Uterus (tissue), 4 donors: ENCODE data around the gene OR2A1. TPM values are rescaled to one million over a fixed set of nuclear protein-coding genes. Genes with fewer than 3 reads are reported as not detected.
A peak's percentile ranks its signal among the peaks of the same experiment; 100 is the strongest.
"Not testable (repeated sequence)": the region's sequence is repeated elsewhere in the genome, so short reads cannot be mapped to it uniquely, and the experiment has no call there.

Experiments
- DNase-seq, 2 donors: peaks; one replicate each; pipeline ENCODE4 v3.0.0-alpha.2; 2019 to 2020
- H3K27ac ChIP-seq, 2 donors: fragments of 200-600 bp; sonication (generic); 1 replicate in 1 of 2; 2 replicates in 1 of 2; pipeline ENCODE4 v1.5.1; 2016 to 2018
- H3K27me3 ChIP-seq, 2 donors: fragments of 200-600 bp; sonication (generic); one replicate each; pipeline ENCODE4 v1.5.1; 2018 to 2019; ENCODE audit warnings: control low read depth in 1 of 2
- H3K36me3 ChIP-seq, 2 donors: fragments of 200-600 bp; sonication (generic); one replicate each; pipeline ENCODE4 v1.5.1; 2019; ENCODE audit warnings: control low read depth in 1 of 2
- H3K4me1 ChIP-seq, 2 donors: fragments of 200-600 bp; sonication (generic); one replicate each; pipeline ENCODE4 v1.5.1; 2018 to 2019; ENCODE audit warnings: control low read depth in 1 of 2
- H3K4me3 ChIP-seq, 2 donors: fragments of 200-600 bp; sonication (generic); 1 replicate in 1 of 2; 2 replicates in 1 of 2; pipeline ENCODE4 v1.5.1; 2018 to 2019; ENCODE audit warnings: mild to moderate bottlenecking in 1 of 2
- H3K9me3 ChIP-seq, 2 donors: fragments of 200-600 bp; sonication (generic); one replicate each; pipeline ENCODE4 v1.5.1; 2019; ENCODE audit warnings: control low read depth in 1 of 2
- intact Hi-C: fragments of 100-400 bp; cut with DNase I; formaldehyde crosslinking; loops from one replicate; pipeline ENCODE4 v1.15.1; 2023; ENCODE audit warnings: low total_unique reads
- total RNA-seq, 4 donors: library from RNA; depleted of rRNA in 3 of 4; stranded (reverse); fragments of >200 nt in 3 of 4; gene quantifications; one replicate each; pipeline versions ENCODE4 v1.1.0 to v1.2.4, GENCODE V29; 2014 to 2023
- donor health status: DM: yes; HTN: yes; CAD: no.

The OR2A1 gene, protein sequence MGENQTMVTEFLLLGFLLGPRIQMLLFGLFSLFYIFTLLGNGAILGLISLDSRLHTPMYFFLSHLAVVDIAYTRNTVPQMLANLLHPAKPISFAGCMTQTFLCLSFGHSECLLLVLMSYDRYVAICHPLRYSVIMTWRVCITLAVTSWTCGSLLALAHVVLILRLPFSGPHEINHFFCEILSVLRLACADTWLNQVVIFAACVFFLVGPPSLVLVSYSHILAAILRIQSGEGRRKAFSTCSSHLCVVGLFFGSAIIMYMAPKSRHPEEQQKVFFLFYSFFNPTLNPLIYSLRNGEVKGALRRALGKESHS
- 1 to 10 TPM in 1 of 4 donors, under 1 TPM in 1, not detected in 2; 0.48 to 3.8 TPM for total RNA-seq

DNA sequence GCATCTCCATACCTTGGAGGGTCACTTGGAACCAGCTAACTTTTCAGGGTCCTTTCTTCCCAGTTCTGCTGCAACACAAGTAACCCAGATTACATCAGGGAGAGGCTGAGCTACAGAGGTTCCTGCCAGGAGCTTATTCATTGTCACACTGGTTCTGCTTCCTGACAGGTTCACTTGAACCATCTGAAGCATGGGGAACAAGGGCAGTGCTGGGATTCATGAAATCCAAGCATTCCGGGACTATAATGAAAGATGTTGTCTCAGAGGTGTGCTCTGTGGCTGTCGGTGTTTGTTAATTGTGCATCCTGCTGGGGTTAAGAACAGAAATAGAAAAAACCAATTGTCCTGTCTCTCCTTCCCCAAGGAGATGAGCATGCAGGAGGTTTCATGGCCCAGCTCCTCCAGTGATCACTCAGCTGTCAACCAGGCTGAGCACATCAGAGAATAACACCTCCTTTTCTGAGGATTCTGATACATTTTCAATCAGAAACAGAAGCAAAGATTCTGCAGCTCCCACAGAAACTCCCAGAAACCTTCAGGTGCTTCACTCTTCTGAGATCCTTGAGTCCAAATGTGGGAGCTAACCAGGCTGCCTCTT, at the start of gene OR2A1:
TSS of gene OR2A1 (plus strand) at position 548 of the 598 bp plus-strand sequence. CDS start 5,706 bp downstream, outside the sequence.
- H3K4me3 ChIP-seq, intact Hi-C loops, H3K27me3 ChIP-seq, H3K36me3 ChIP-seq, H3K4me1 ChIP-seq, DNase-seq, H3K9me3 ChIP-seq, H3K27ac ChIP-seq: not testable (repeated sequence)

DNA sequence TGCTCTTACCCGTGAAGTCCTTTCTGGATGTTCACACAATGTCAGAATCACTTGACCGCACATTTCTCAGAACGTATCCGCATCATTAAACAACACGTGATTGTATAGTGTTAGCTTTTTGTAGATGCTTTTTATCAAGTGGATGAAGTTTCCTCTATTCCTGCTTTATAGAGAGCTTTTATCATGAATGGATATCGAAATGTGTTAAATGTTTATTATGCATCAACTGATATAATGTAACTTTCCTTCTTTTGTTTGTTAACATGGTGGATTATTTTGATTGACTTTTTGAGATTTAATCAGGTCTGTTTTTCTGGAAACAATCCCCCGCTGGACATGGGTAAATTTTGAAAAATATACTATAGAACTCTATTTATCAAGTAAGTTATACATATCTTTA, 47.5 kb upstream of the OR2A1 start, which contains the start of gene OR2A7:
TSS of gene OR2A7 (minus strand) at position 101 of the 400 bp plus-strand sequence. CDS start 5,164 bp downstream, outside the sequence.
- H3K36me3 ChIP-seq, H3K9me3 ChIP-seq, H3K27me3 ChIP-seq, DNase-seq, H3K4me3 ChIP-seq, H3K27ac ChIP-seq, intact Hi-C loops, H3K4me1 ChIP-seq: not testable (repeated sequence)

DNA sequence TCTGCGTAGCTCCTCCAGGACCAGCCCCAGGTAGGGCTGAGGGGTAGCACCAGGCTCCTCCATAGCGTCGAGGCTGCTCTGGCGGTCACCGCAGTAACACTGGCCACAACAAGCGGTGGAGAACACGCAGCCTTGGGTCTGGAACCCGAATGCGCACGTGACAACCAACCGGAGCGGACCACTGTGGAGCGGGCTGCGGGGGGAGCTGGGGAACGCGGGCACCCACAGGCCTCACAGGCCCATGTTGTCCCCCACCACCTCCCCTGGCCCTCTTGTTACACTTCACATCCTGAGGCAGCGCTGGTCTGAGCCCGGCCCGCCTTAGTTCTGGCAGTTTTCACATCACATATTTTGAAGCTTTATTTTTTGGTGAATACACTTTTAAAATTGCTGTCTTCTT, 43.0 kb upstream of the OR2A1 start, which contains the start of gene CTAGE8:
TSS of gene CTAGE8 (minus strand) at position 101 of the 400 bp plus-strand sequence. CDS start at position 63, 38 bp downstream.
- H3K4me1 ChIP-seq, H3K4me3 ChIP-seq, H3K36me3 ChIP-seq, H3K27me3 ChIP-seq, DNase-seq, H3K9me3 ChIP-seq, H3K27ac ChIP-seq, intact Hi-C loops: not testable (repeated sequence)

DNA sequence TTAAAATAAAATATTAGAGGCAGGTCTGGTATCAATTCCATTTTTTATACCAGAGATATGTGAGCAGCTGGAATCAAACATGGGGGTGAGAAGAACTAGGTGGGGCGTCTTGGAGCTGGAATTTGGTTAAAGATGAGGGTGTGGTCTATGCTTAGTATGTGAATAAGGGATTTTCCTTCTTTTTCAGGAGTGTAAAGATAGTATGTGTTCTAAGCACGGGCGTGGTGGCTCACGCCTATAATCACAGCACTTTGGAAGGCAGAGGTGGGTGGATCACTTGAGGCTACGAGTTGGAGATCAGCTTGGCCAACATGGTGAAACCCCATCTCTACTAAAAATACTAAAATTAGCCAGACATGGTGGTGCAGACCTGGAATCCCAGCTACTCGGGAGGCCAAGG, 36.9 kb upstream of the OR2A1 start:
- not testable (repeated sequence) for H3K4me1 ChIP-seq, DNase-seq, H3K27ac ChIP-seq

DNA sequence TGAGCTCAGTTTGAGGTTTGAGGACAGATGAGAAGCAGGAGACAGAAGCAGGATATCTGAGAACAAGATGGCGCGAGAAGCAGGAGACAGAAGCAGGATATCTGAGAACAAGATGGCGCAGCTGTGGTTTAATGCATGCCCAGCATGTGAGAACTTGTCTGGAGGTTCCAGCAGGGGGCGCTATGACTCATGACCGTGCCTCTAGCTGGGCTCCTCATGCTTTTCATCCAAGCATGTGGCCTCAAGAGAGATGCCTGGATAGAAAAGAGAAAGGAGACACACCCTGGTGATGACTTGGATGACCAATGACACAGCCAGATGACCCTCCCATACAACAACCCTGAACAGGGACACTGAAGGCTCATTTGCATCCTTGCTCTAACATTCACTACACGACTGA, 32.2 kb upstream of the OR2A1 start:
- intact Hi-C loops, DNase-seq, H3K27ac ChIP-seq, H3K27me3 ChIP-seq, H3K4me1 ChIP-seq, H3K9me3 ChIP-seq, H3K36me3 ChIP-seq, H3K4me3 ChIP-seq: not testable (repeated sequence)

More for the DNA sequence above, 36.9 kb upstream of the OR2A1 start:
- H3K4me3 ChIP-seq, H3K9me3 ChIP-seq, intact Hi-C loops, H3K36me3 ChIP-seq, H3K27me3 ChIP-seq: not testable (repeated sequence)

DNA sequence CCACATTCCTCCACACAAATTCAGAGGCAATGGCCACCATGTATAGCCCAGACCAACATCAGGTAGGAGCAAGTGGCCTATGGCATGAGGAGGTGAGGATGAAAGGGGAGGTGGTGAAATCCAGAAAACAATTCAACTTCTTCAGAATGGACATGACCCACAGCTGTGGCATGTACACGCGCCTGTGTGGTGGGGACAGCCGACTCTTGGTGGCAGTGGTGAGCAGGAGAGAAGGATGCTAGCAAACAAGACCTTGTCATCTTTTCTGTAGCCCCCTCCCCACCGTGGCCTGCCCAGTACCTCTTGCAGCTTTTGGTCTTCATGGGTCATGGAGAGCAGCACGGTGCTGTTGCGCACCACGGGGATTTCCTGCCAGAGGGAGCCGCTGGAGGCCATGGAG, 30.2 kb upstream of the OR2A1 start:
- intact Hi-C loops, H3K9me3 ChIP-seq, H3K4me1 ChIP-seq, H3K27me3 ChIP-seq, DNase-seq, H3K27ac ChIP-seq, H3K4me3 ChIP-seq, H3K36me3 ChIP-seq: not testable (repeated sequence)

DNA sequence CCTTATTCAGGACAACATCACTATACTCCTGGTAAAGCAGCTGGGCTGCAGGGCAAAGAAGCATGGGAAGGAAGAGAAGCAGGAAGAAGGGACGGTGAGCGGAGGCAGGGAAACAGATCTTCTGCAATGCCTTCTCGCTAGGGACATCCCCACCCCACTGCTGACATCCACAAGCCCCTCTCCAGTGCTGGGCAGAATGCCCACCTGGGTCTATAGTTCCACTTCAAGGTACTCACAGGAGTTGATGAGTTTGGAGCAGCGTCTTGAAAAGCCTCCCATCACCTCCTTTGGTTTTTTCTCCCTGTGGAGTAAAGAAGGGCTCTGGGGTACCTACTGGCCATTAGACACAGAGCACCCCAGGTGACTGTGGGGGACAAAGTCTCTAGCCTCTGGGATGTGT, 29.7 kb upstream of the OR2A1 start:
- H3K4me1 ChIP-seq, H3K36me3 ChIP-seq, H3K4me3 ChIP-seq, H3K9me3 ChIP-seq, intact Hi-C loops, H3K27me3 ChIP-seq, H3K27ac ChIP-seq: not testable (repeated sequence)
- peak in 1 of 2 donors; percentile 7 for DNase-seq

DNA sequence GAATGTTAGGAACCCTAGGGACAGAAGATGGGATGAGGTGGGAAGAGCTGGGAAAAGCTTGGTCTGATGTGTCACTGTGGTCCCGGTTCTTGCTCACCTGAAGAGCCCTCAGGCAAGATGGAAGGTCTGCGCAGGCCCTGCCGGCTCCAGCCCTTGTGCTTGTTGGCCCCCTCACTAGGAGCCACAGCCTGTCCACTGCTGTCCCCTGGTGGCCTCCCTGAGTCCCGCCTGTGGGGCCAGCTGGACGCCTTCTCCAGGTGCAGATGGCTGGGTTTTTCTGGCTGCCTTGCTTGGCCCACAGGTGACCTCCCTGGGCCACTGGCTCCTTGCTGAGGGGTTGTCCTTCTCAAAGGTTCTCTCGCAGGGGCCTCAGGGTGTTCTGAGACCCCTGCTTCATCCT, 28.5 kb upstream of the OR2A1 start:
- H3K4me1 ChIP-seq, H3K4me3 ChIP-seq, intact Hi-C loops, H3K36me3 ChIP-seq, H3K27ac ChIP-seq, H3K9me3 ChIP-seq, H3K27me3 ChIP-seq, DNase-seq: not testable (repeated sequence)

DNA sequence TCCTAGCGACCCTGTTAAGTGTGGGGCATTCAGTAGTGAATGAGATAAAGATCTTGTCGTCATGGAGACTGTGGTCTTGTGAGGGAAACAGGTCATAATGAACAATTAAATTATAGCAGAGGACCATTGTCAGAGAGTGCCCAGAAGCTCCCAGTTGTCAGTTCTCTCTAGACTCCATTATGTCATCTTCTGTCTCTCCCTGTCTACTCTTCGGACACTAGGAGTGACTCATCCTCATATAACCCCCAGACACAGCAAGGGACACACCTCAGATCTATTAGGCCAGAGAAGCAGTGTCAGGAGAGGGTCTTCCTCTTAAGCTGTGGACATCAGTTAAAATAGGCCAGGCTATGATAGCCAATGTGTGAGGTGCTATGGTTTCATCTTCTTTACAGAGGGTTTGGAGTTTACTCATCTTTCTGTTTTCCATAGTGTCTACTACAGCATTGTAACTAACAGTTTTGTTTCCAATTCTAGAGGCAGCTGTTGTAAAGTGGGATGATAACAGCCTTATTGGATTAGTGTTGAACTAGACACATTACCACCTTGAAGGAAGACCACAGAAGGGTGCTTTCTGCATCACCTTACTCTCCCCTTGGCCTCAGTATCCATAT, 24.9 kb upstream of the OR2A1 start:
- H3K36me3 ChIP-seq, H3K27ac ChIP-seq, H3K9me3 ChIP-seq, DNase-seq, H3K4me1 ChIP-seq, H3K27me3 ChIP-seq, intact Hi-C loops, H3K4me3 ChIP-seq: not testable (repeated sequence)

DNA sequence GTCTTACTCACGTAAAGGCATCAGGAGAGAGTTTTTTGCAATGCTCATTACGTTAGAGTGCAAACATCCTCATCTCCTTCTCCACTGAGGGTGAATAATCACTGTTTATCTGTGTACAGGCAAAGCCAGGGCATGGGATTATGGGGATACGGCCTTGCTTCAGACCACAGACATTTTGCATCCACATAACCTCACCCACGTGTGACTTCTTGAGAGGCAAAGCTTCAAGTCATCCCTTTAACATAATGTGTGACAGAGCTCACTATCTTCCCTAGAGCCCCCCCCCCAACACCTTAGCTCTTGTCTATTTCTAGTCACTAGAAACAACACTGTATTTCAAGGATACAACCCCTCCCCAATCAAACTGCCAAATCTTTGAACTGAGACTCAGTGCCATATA, 20.6 kb upstream of the OR2A1 start:
- H3K27me3 ChIP-seq, H3K27ac ChIP-seq, H3K4me1 ChIP-seq, H3K9me3 ChIP-seq, DNase-seq, intact Hi-C loops, H3K36me3 ChIP-seq, H3K4me3 ChIP-seq: not testable (repeated sequence)

DNA sequence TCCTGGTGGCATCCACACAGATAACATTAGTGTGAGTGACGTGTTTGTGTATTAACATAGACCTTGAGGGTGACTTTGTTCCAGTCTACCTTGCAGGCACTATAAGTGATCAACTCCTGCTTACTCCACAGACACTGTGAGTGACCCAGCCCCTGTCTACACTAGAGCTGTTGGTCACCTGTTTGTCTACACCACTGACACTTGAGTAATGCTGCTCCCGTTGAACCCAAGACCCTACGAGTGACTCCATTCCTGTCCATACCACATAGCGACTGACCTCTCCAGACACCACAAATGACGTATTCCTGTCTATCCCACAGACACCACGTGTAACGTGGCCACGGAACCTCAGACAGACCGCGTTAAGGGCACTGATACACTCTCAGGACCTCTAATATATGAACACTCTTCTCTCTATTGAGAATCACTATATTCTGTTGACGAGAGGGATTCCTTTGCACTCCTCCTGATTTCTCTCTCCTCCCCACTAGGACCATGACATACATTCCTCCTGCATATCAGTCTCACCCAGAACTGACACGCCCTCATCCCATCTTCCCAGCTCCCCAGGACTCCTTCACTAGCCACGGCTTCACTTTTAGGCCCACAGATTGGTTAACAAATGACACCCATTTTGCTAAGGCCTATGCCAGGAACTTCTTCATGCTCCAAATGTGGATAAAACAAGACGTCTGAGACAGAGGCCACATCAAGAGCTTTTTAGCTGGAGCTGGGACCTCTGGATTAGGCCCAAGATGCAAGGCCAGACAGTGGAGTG, 19.6 kb upstream of the OR2A1 start:
- not testable (repeated sequence) for H3K27me3 ChIP-seq

DNA sequence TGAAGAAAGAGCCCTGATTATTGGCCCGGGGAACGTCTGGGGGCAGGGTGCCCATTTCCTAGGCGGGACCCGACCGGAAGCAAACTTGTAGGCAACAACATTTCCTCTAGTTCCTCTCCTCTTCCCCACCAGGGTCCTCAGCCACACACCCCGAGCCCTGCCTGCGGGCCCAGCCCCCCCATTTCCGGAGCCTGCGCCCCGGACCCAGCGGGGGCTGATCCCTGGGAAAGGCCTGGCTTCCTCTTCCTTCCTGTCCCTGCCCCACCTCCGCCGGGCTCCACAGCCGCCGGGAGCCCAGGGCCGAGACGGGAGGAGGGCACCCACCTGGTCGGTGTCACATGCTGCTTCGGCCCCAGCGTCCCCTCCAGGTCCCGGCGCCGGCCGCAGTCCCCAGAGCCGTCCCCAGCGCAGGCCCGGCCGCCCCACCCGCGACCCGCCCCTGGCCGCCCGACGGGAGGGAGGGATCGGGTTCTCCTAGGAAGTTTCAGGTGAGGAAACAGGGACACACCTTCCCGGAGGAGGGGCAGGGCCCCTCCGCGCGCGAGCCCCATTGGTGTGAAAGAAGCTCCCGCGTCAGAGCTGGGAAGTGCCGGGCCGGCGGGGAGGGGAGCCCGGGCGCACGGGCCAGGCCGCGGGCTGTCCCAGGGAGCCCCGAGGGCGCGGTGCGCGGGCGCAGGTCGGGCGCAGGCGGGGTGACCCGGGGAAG, 18.3 kb upstream of the OR2A1 start:
- H3K4me3 ChIP-seq, H3K27me3 ChIP-seq, DNase-seq, H3K4me1 ChIP-seq, H3K36me3 ChIP-seq, intact Hi-C loops, H3K9me3 ChIP-seq, H3K27ac ChIP-seq: not testable (repeated sequence)

More for the DNA sequence above, 19.6 kb upstream of the OR2A1 start:
- DNase-seq, H3K9me3 ChIP-seq, H3K27ac ChIP-seq, intact Hi-C loops, H3K4me1 ChIP-seq, H3K4me3 ChIP-seq, H3K36me3 ChIP-seq: not testable (repeated sequence)
